ENCODE measurements around the gene GJB5.
"Not testable (repeated sequence)": the region's sequence is repeated elsewhere in the genome, so short reads cannot be mapped to it uniquely, and the experiment has no call there.

The GJB5 gene

DNA sequence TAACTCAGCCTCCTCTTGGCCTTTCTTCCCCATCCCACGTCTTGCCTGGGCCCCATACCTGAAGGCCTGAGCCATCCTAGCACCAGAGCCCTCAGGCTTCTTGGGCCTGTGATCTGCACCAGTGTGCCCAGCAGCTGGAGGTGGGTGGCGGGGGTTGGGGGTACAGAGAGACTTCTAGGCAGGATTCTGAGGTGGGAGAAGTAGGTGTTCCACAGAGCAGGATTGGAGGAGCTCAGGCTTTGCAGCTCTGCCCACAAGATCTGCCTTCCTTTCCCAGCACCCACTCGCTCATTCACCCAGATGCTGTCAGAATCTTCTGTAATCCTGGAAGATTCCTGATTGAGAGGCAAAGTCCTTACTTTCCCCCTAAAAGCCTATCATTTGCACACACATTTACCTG is 10.0 kb upstream of the GJB5 start:
- peak in 1 of 51 donors; percentile 34 for DNase-seq

DNA sequence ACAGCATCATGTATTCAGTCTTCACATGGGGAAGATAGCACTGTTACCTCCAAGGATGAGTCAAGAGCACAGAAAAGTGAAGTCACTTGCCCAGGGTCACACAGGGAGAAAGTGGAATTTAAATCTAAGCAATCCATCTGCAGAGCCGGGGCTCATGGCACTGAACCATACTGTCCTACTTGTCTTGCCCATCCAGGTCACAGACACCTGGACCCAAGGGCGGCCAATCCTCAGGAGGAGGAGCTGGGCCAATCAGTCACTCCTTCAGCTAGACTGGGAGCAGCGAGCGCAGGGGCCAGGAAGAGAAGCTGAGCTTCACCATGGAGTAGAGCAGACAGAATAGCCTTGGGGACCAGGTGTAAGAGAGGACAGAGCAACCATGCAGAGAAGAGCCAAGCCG is 9.2 kb upstream of the GJB5 start:
- no peak for DNase-seq

DNA sequence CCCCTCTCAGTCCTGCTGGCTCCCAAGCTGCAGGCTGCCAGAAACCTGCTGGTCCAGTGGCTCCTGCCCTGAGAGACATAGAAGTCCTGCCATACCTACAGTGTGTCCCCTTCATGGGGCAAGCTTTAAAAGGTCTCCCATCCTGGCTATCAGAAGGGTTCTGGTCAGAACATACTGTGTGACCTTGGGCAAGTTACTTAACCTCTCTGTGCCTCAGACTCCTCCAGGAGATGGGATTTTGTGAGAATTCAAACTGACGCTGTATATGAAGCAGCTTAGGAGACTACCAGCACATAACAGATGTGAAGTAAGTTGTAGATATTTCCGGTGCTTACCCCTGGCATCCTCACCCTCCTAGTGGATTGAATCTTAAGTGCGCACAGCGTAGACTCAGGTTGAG is 8.7 kb upstream of the GJB5 start:
- no peak for DNase-seq

DNA sequence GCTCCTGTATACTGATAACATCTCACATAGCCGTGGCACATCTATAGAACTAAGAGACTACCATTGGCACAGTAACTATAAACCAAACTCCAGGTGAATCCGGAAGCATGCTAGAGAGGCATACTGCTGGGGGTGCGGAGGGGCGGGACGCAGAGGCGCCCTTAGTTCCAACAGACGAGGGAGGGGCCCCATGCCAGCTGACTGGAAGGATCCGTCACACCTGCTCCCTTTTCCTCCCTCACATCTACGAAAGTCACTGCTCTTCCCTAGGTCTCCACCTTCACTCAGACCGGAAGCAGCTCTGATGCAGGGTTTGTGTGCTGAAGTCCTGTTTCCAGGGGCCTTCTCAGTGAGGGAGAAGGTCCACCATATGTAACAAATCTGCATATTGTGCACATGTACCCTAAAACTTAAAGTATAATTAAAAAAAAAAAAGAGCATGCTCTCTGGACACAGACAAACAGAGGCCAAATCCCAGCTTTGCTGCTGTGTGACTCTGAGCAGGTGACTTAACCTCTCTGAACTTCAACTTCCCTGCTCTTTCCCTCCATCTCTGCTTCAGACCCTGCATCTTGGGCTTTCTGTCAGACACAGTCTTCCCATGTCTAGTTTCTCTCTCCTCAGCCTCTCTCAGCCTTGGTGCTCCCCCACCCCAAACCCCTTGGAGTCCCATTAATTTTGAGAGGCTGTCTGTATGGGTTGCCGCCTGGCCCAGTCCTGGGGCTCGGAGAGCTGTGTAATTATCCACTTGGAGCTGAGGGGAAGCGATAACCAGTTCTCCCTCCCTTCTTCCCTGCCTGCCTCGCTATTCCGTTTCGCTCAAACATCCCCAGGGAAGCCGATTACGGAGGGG is 7.8 kb upstream of the GJB5 start:
- no peak for DNase-seq

DNA sequence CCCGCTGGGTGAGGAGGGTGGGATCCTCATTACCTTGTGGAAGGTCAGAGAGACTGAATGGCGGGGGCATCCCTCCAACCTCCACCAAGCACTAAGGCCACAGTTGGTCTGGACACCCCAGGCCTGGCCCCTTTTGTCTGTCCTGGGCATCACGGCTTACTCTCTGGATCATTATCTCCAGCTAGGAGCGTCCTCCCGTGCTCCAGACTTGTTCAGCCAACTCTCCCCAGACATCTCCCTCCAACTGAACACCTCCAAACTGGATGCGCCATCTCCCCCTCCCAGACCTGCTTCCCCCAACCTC is 7.3 kb upstream of the GJB5 start:
- DNase-seq: no peak

DNA sequence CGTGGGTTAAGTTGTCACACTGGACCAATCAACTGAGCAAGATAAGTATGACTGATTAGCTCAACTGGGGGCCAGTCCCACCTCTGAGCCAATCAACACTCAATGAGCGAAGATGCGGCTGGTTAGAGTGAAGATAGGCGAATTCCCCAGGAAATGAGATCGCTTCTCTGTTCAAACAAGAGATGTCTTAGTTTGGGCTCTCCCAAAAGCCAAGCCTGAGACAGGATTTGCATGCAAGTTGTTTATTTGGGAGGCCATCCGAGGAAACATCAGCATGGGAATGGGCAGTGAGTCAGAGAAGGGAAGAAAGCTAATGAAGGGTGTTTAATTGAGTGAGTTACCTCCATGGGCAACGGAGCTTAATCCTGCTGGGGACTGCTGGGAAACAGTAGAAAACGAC is 4.9 kb upstream of the GJB5 start:
- peak in 1 of 51 donors; percentile 22 for DNase-seq

DNA sequence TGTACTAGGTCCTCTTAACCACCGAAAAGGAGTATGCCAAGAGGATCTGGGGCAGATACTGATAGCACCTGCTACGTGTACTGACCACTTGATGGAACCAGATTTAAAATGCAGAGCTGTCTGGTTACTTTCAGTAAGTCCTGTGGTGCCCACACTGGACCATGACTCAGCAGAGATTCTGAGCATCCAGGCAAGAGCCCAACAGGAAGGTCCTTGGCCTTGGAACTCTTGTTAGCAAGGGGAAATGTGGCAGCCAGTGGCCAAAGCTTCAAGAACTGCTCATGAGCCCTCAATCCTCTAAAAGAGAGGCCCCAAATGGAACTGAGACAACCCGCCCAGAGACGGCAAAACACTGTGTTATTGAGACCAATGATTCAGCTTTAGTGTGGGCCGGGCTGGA is 4.2 kb upstream of the GJB5 start:
- DNase-seq: no peak

DNA sequence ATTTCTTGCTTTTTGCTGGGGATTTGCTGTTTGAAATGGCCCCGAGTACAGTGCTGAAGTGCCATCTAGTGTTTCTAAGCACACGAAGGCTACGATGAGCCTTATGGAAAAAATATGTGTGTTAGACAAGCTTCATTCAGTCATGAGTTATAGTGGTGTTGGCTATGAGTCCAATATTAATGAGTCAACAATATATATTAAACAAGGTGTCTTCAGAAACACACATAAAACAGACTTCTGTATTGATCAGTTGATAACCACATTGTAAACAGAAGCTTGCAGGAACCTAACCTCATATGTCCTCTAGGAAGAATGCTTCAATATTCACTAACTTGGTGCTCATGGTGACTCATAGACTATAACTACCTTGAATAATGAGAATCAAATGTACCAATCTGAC is 1.7 kb upstream of the GJB5 start:
- no peak for DNase-seq

DNA sequence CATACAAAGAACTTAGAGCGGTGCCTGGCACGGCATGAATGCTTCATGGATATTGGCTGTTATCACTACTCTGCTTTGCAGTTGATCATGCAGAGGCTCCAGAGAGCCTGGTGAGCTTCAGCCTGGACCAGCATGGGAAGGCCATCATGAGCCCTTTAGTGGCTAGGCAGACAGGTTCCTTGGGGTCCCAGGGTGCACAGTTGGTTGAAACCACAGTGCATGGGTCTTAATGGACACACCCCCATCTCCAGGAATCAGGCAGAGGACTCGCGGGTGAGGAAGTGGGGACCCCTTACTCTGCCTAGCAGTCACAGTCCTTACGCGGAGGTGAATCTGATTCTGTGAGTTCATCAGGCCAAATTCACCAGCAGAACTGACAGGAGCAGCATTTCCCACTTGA is 1.1 kb downstream of the GJB5 start:
- DNase-seq: no peak

DNA sequence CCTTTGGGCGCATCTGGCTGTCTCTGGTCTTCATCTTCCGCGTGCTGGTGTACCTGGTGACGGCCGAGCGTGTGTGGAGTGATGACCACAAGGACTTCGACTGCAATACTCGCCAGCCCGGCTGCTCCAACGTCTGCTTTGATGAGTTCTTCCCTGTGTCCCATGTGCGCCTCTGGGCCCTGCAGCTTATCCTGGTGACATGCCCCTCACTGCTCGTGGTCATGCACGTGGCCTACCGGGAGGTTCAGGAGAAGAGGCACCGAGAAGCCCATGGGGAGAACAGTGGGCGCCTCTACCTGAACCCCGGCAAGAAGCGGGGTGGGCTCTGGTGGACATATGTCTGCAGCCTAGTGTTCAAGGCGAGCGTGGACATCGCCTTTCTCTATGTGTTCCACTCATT is 2.5 kb downstream of the GJB5 start:
- no peak for DNase-seq

- no peak for DNase-seq
Observed at GRCh38 chr1:34758751-34759150, 3.9 kb downstream of the GJB5 start.

- no peak for DNase-seq
Observed at GRCh38 chr1:34759503-34760357, 4.9 kb downstream of the GJB5 start, which contains the start of gene GJB4. TSS of gene GJB4 (plus strand) at chr1:34759740. CDS start at chr1:34761255, 1,515 bp downstream.

DNA sequence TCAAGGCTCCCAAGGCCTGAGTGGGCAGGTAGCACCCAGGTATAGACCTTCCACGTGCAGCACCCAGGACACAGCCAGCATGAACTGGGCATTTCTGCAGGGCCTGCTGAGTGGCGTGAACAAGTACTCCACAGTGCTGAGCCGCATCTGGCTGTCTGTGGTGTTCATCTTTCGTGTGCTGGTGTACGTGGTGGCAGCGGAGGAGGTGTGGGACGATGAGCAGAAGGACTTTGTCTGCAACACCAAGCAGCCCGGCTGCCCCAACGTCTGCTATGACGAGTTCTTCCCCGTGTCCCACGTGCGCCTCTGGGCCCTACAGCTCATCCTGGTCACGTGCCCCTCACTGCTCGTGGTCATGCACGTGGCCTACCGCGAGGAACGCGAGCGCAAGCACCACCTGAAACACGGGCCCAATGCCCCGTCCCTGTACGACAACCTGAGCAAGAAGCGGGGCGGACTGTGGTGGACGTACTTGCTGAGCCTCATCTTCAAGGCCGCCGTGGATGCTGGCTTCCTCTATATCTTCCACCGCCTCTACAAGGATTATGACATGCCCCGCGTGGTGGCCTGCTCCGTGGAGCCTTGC is 6.4 kb downstream of the GJB5 start:
- no peak for DNase-seq

DNA sequence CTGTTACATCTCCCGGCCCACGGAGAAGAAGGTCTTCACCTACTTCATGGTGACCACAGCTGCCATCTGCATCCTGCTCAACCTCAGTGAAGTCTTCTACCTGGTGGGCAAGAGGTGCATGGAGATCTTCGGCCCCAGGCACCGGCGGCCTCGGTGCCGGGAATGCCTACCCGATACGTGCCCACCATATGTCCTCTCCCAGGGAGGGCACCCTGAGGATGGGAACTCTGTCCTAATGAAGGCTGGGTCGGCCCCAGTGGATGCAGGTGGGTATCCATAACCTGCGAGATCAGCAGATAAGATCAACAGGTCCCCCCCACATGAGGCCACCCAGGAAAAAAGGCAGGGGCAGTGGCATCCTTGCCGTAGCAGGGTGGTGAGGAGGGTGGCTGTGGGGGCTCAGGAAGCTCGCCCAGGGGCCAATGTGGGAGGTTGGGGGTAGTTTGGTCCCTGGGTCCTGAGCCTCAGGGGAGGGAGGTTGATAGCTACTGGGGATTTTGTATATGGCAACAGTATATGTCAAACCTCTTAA is 7.0 kb downstream of the GJB5 start:
- no peak for DNase-seq

GRCh38 chr1:34762474-34763141 is 7.8 kb downstream of the GJB5 start:
- no peak for DNase-seq

DNA sequence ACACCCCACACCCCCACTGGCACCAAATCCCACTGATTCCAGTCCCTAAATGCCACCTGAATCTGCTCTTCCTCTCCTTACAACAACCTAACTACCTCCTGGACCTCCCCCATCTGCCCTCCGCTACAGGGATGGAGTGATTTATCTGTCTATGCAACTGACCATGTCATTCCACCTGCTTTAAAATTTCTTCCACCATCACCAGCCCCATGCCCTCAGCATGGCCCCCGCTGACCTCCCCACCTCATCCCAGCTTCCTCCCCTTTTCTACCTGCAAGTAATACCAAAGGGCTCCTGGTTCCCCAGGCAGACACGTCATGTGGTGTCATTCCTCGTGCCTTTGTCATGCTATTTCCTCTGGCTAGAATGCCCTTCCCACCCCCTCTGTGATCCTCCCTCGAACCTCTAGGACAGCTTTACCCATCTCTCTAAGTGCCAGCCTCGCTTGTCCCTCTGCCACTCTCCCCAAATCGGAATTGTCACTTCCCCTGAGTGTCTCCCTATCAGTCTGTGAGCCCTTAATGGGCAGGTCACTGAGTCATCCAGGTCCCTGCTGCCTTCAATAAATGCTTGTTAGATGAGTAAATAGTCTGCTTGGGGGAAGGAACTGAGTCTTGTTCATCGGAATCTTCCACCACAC is 8.4 kb downstream of the GJB5 start:
- DNase-seq: no peak

GRCh38 chr1:34768856-34769255 is 14.0 kb downstream of the GJB5 start:
- no peak for DNase-seq

- DNase-seq: peak in 2 of 51 donors; percentile 31 to 57
Observed at GRCh38 chr1:34770891-34771504, 16.2 kb downstream of the GJB5 start.

GRCh38 chr1:34771573-34772371 is 16.9 kb downstream of the GJB5 start:
- DNase-seq: peak in 1 of 51 donors; percentile 37

GRCh38 chr1:34773114-34773513 is 18.3 kb downstream of the GJB5 start:
- not testable (repeated sequence) for DNase-seq
